Prostate gland (tissue), 2 donors: Measurements from ENCODE around the gene NTNG1.

ENCODE experiments used
- POLR2A ChIP-seq: fragments of 450-650 bp; IDR thresholded peaks from one replicate; pipeline ENCODE4 v1.6.1; 2016; ENCODE audit warnings: antibody characterized with exemption, mild to moderate bottlenecking
- POLR2AphosphoS5 ChIP-seq: sonication (generic); formaldehyde crosslinking; IDR thresholded peaks from one replicate; pipeline ENCODE4 v1.6.1; 2017; ENCODE audit warnings: antibody characterized with exemption
- TF ChIP-seq, protein P1 (sequence below), 4 experiments: fragments of 200-600 bp in 2 of 4; fragments of 450-650 bp in 2 of 4; sonication (generic) in 2 of 4; IDR thresholded peaks; 1 replicate in 3 of 4; 2 replicates in 1 of 4; pipeline ENCODE4 v1.5.1; 2016 to 2019; ENCODE audit warnings: antibody characterized with exemption in 4 of 4, mild to moderate bottlenecking in 2 of 4, moderate library complexity in 2 of 4

DNA sequence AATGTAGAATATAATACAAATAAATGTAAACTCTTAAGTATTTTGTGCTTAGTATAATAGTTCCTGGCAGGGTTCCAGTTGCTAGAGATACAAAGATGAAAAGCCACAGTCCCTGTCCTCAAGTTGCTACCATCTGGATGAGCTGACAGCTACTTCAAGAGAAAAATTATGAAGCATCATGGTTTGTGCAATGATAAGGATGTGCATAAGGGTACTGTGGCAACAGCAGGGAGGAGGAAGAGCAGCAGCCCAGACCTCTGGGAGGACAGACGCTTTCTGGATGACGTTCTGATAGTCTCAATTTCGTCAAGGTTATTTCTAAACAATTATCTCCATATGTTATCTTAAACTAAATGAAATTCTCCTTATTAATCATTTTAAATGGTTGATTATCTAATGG lies 198.9 kb downstream of the NTNG1 start:
- TF ChIP-seq POLR2AphosphoS5: no peak
- TF ChIP-seq, protein P1, sequence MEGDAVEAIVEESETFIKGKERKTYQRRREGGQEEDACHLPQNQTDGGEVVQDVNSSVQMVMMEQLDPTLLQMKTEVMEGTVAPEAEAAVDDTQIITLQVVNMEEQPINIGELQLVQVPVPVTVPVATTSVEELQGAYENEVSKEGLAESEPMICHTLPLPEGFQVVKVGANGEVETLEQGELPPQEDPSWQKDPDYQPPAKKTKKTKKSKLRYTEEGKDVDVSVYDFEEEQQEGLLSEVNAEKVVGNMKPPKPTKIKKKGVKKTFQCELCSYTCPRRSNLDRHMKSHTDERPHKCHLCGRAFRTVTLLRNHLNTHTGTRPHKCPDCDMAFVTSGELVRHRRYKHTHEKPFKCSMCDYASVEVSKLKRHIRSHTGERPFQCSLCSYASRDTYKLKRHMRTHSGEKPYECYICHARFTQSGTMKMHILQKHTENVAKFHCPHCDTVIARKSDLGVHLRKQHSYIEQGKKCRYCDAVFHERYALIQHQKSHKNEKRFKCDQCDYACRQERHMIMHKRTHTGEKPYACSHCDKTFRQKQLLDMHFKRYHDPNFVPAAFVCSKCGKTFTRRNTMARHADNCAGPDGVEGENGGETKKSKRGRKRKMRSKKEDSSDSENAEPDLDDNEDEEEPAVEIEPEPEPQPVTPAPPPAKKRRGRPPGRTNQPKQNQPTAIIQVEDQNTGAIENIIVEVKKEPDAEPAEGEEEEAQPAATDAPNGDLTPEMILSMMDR (IDR thresholded peaks at IDR 0.05): no peak
- no peak for TF ChIP-seq POLR2A
